NOMO-1 treated with DMSO at 0.1 percent for 48 hours (cell line): ENCODE data around the gene UNC45B.
"Not testable (repeated sequence)": the region's sequence is repeated elsewhere in the genome, so short reads cannot be mapped to it uniquely, and the experiment has no call there.

ENCODE experiments used
- DNase-seq: peaks from one replicate; lab custom pipeline; 2025; ENCODE audit not compliant: unreplicated experiment; lab: John Stamatoyannopoulos, UW

Gene UNC45B

GRCh38 chr17:35147375-35147905 lies at the start of gene UNC45B:
Gene UNC45B (plus strand): TSS chr17:35147817. CDS start chr17:35148264, 447 bp downstream.
- no peak for DNase-seq

- no peak for DNase-seq
Measured at GRCh38 chr17:35099908-35100307, 47.7 kb upstream of the UNC45B start.

GRCh38 chr17:35101036-35101435 lies 46.6 kb upstream of the UNC45B start:
- no peak for DNase-seq

GRCh38 chr17:35101725-35102124 lies 45.9 kb upstream of the UNC45B start:
- no peak for DNase-seq

GRCh38 chr17:35103271-35103670 lies 44.3 kb upstream of the UNC45B start:
- no peak for DNase-seq

- DNase-seq = no peak
Measured at GRCh38 chr17:35104844-35105450, 42.7 kb upstream of the UNC45B start.

- not testable (repeated sequence) for DNase-seq
Measured at GRCh38 chr17:35110791-35111190, 36.8 kb upstream of the UNC45B start.

- DNase-seq = no peak
Measured at GRCh38 chr17:35116845-35117244, 30.8 kb upstream of the UNC45B start.

- DNase-seq = no peak
Measured at GRCh38 chr17:35117984-35118383, 29.6 kb upstream of the UNC45B start.

GRCh38 chr17:35119370-35120165 lies 28.0 kb upstream of the UNC45B start, which contains the start of gene RAD51D:
Gene RAD51D (minus strand): TSS chr17:35119860. CDS start chr17:35119613, 247 bp downstream.
- DNase-seq = peak; percentile 65

- DNase-seq = no peak
Measured at GRCh38 chr17:35121315-35121714, 26.3 kb upstream of the UNC45B start, which contains the start of gene FNDC8. Gene FNDC8 (plus strand): TSS chr17:35121615. CDS start chr17:35121694, 79 bp downstream.

- DNase-seq = no peak
Measured at GRCh38 chr17:35127751-35128514, 19.7 kb upstream of the UNC45B start.

- DNase-seq = no peak
Measured at GRCh38 chr17:35129154-35129972, 18.3 kb upstream of the UNC45B start.

GRCh38 chr17:35129973-35130351 lies 17.7 kb upstream of the UNC45B start:
- DNase-seq = no peak

GRCh38 chr17:35130392-35130791 lies 17.2 kb upstream of the UNC45B start:
- no peak for DNase-seq

- DNase-seq = no peak
Measured at GRCh38 chr17:35132099-35132498, 15.5 kb upstream of the UNC45B start.

GRCh38 chr17:35132816-35133550 lies 14.6 kb upstream of the UNC45B start:
- DNase-seq = no peak

GRCh38 chr17:35135322-35135721 lies 12.3 kb upstream of the UNC45B start:
- DNase-seq = no peak

GRCh38 chr17:35138218-35138617 lies 9.4 kb upstream of the UNC45B start:
- DNase-seq = no peak
